NCI-H748 (cell line): ENCODE data around the gene UBE2B.
"Not testable (repeated sequence)": the region's sequence is repeated elsewhere in the genome, so short reads cannot be mapped to it uniquely, and the experiment has no call there.

Experiments used
- DNase-seq: peaks from one replicate; lab custom pipeline; 2025; ENCODE audit not compliant: unreplicated experiment; lab: John Stamatoyannopoulos, UW

The UBE2B gene

DNA sequence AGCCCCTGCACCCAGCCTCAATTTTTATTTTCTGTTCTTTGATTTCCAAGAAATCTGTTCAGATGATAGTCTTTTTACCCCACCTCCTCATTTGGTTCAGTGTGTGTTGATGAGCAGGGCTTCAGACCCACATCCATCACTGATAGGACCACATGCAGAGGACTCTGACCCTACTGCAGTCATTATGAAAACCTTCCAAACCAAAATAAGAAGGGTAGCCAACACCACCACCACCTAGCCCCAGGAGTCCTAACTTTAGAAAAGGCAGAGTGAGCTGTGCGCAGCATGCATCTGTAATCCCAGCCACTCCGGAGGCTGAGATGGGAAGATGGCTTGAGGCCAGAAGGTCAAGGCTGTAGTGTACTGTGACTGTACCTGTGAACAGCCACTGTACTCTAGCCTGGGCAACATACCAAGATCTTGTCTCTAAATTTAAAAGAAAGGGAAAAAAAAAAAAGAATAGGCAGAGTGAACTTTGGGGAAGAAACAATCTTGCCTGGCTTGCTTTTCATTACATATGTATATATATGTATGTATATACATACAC lies 27.3 kb downstream of the UBE2B start:
- DNase-seq = no peak

DNA sequence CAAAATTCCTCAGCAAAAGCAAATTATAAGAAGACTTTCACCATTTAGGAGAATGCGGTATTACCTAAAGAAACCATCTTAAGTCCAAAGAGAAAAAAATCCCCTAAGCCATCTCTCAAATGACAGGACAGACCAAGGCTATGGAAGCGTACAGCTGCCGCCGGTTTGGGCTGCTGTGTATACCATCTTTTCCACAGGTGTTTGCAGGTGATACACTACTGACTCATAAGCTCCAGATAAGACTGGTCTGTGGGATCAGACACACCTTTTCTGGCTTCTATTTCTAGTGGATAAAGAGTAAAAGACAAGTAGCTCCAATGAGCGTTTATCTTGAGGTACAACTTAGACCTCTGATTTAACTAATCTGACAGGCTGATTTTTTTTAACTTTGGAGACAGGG lies 32.6 kb downstream of the UBE2B start:
- DNase-seq = no peak

DNA sequence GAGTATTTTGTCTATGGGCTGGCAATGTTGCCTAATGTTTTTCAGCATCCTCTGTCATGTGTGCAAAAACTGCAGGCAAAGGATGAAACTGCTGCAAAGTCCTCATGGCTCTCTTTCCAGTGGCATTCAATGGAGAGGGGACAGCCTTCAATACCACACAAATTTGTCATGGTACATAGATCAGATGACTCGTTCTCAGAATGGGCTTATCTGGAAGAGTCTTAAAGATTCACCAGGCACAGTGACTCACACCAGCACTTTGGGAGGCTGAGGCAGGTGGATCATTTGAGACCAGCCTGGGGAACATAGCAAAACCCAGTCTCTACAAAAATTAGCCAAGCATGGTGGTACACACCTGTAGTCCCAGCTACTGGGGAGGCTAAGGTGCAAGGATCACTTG lies 35.0 kb downstream of the UBE2B start:
- DNase-seq = no peak

DNA sequence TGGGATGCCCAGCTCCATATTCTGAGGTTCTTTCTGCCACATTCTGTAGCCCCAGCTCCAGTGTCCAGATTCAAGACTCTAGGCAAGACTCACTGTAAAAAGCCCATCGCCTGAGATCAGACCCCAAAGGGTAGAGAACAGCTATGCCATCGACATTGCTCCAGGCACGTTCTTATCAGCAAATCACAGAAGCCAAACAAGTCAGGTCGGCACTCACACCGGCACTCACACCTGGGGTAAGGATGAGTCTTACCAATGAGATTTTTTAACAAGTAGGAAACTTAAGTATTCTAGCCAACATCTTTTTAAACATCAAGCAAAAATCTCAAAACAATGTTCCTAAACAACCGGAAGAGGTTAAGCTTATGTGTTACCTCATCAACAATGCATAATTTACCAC lies 38.0 kb downstream of the UBE2B start:
- no peak for DNase-seq

DNA sequence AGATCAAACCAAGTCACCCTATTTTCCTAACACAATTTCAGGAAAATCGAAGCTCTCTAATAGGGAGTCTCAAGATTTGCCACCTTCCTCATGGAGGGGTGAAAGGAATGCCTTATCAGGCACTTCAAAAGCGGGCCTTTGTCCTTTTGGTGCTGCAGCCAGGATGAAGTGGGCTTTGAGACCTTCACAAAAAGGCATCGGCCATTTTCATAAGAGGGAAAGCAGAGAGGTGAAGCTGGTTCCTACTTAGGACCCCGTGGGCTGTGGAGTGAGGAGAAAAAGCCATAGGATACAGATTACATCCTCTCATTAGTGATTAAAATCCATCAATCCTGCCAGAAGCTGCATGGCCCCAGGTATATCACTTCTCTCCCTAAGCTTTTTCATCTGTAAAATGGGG lies 39.5 kb downstream of the UBE2B start:
- no peak for DNase-seq

DNA sequence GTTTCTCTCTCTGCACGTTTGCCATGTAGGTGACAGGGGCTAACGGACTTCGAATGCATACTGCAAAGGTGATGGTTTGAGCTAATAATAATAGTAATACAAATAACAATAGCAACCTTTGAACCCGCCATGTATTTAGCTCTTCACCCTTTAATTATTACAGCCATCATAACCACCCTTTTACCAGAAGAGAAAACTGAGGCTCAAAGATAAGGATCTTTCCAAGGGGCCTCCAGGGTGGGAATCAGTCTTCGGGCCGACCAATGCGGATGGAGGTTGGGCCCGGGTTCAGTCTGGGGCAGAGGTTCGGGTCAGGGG lies 39.8 kb downstream of the UBE2B start:
- no peak for DNase-seq

DNA sequence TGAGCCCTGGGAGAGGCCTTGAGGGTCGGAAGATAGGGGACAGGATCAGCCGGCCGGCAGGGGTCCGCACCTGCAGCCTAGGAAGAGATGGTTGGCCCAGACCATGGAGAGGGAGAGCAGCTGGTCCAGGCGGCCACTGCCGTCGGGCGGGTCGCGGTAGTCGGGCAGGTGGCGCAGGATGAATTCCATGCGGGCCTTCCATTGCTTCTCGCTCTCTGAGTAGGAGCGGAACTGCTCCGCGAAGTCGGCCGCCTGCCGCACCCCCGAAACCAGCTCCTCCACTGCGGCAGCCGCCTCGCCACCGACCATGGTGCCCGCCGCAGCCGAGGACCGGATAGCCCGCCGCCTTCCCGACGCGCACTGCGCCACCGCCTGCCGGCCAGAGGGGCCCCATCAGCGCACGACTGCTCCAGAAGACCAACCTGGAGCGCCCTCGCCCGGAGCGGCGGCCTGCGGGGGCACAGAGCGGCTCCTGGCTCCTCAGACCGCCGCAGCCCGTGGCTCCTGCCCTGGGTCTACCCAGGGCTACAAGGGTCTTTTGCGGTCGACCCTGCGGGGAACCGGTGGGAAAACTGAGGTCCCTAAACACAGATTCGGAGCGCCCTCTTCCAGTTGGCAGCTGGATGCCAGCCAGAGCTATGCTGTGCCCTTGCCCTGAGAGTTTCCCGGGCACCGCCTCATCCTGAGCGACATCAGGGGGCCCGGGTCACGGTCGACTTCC lies 40.3 kb downstream of the UBE2B start, which contains the start of gene CDKN2AIPNL:
CDKN2AIPNL (minus strand) TSS at position 336 of the 721 bp plus-strand sequence; CDS start at position 309, 27 bp downstream.
- DNase-seq = peak; percentile 90

DNA sequence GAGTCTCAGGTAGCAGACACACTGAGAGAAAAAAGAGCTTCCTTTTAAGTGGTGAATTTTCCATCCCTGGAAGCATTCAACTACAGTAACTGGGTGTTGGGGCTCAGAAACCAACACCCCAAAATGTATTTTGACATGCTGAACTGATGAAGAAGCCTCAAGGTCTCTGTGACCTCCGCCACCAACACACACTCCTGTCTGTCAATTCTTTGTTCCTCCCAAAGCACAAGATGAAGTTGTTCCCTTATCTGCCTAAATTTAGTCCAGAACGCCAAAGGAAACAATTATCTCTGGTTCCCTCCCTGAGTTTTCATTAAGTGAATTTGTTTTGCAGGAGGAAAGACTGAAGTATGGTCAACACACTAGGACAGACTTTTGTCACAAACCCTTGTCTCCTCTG lies 41.7 kb downstream of the UBE2B start:
- DNase-seq = no peak

DNA sequence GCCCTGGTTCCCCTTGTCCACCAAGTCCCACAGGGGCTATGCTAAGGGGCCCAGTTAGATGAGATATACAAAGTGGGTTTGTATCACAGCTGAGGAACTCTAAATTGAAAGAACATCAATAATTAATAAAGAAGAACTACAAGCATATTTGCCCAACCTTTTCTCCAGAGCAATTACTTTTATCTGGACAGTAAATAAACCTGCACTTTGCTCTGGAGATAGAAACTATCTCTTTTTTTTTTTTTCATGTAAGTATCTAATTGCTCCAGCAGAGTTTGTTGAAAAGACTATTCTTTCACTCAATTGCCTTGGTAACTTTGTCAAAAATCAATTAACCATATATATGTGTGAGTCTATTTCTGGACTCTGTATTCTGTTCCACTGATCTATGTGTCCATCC lies 46.3 kb downstream of the UBE2B start:
- no peak for DNase-seq

DNA sequence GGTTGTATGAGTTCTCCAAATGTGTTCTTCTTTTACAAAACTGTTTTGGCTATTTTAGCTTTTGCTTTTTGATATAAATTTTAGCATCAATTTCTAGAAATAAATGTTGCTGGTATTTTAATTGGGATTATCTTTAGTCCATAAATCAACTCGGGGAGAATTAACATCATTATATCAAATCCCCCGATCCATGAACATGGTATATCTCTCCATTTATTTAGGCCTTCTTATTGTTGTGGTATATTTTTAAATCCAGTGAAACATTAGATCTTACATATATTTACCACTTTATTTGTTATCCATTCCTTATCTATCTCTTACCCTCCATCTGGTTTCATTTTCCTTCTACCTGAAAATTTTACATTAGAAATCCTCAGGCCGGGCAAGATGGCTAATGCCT lies 47.6 kb downstream of the UBE2B start:
- DNase-seq = no peak

DNA sequence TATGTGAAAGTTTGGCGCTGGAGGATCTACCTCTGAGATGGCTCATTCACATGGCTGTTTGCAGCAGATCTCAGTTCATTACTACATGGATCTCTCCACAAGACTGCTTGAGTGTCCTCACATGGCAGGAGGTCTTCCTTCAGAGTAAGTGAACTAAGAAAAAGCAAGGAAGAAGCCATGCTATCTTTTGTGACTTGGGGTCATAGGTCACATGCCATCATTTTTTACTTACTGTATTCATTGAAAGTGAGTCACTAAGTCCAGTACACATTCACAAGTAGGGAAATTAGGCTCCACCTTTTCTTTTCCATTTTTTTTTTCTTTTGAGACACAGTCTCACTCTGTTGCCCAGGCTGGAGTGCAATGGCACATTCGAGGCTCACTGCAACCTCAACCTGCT lies 49.0 kb downstream of the UBE2B start:
- no peak for DNase-seq

DNA sequence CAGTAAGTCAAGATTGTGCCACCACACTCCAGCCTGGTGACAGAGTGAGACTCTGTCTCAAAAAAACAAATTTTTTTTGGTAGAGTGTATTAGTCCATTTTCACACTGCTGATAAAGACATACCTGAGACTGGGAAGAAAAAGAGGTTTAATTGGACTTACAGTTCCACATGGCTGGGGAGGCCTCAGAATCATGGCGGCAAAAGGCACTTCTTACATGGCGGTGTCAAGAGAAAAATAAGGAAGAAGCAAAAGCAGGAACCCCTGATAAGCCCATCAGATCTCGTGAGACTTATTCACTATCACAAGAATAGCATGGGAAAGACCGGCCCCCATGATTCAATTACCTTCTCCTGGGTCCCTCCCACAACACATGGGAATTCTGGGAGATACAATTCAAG lies 49.7 kb downstream of the UBE2B start:
- DNase-seq = not testable (repeated sequence)

DNA sequence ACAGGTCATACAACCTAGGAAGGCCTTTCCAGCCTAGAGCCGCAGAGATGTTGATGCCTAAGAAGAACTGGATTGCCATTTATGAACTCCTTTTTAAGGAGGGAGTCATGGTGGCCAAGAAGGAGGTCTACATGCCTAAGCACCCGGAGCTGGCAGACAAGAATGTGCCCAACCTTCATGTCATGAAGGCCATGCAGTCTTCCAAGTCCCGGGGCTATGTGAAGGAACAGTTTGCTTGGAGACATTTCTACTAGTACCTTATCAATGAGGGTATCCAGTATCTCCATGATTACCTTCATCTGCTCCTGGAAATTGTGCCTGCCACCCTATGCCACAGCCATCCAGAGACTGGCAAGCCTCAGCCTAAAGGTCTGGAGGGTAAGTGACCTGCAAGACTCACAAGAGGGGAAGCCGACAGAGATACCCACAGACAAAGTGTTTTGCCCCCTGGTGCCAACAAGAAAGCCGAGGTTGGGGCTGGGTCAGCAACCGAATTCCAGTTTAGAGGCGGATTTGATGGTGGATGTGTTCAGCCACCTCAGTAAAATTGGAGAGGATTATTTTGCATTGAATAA lies 51.5 kb downstream of the UBE2B start:
- no peak for DNase-seq

DNA sequence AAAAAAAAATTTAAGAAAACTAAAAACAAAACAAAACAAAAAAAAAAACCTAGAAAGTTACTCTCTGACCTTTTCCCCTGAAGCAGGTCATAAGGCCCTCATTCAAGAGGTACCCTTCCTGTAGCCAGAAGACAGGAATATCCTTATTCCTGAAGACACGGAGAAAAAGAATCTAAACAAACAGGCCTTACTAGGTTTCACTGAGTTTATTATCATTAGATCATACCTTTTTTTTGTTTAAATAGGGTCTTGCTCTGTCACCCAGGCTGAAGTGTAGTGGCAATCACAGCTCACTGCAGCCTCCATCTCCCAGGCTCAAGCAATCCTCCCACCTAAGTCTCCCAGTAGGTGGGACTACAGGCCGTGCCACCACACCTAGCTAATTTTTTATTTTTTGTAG lies 52.0 kb downstream of the UBE2B start:
- DNase-seq = no peak

DNA sequence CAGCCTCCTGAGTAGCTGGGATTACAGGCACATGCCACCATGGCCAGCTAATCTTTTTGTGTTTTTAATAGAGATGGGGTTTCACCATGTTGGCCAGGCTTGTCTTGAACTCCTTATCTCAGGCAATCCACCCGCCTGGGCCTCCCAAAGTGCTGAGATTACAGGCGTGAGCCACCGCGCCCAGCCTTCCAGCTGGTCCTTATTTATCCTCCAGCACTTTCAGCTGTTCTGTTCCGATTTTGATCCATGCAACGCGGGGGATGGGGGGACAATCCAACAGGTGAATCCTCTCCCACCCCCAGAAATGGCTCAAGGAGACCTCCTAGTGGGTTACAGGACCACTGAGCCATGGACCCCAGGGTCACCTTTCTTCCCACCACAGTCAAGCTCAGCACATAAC lies 55.0 kb downstream of the UBE2B start:
- DNase-seq = no peak

DNA sequence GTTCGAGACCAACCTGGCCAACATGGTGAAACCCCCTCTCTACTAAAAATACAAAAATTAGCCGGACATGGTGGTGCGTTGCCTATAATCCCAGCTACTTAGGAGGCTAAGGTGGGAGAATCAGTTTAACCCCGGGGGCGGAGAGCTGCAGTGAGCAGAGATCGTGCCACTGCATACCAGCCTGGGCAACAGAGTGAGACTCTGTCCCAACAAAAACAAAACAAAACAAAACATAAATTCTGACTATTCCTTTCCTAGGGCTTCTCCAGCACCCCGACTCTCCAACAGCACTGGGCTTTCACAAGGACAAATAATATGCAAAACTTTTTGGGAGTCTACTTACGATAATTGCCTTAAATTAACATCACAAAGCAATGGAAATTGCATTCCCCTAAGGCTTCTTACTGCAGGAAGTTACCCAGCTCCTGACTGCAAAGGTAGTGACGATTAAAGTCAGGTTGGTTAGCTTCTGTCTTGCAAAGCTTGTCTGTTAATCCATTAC lies 56.2 kb downstream of the UBE2B start:
- DNase-seq = no peak

DNA sequence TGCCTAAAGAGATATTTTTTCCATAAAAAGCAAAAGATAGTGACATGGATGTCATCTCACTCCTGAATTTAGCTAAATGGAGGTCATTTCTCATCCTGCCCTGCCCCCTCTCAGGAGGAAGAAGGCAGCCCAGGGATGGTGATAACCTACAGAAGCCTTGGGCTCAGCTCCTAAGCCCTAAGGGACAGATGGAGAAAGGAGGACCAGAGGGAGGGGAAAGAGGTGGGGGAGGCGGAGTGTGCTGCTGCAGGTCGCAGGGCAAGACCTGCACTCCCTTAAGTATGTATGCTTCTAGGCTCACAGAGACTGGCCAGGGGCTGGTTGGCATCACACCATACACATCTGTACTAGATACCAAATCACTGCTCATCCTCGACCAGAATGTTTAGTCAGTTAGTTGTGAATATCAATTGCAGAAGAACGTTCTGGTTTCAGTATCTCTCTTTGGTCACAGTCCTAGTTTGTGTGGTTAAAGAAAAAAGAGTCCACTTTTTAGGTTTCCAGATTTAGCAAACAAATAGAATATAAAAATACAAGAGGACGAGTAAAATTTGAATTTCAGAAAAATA lies 58.7 kb downstream of the UBE2B start:
- no peak for DNase-seq

DNA sequence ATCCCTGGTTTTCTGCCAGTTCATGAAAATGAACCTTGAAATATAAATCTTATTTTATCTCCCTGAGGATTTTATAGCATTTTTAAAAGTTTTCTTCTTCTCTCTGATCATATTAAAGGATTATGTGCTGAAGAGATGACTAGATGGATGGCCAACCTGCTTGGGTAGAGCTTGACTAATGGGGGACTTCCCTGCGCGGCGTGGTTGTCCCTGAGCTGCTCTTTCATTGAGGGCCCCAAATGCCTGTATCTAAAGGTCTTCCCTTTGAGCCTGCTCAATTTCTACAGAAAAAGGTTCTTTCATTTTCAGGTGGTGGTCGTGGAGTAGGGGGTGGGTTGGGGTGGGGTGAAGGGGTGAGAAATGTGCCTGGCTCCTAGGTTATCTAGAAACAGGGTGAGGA lies 60.8 kb downstream of the UBE2B start:
- DNase-seq = no peak

DNA sequence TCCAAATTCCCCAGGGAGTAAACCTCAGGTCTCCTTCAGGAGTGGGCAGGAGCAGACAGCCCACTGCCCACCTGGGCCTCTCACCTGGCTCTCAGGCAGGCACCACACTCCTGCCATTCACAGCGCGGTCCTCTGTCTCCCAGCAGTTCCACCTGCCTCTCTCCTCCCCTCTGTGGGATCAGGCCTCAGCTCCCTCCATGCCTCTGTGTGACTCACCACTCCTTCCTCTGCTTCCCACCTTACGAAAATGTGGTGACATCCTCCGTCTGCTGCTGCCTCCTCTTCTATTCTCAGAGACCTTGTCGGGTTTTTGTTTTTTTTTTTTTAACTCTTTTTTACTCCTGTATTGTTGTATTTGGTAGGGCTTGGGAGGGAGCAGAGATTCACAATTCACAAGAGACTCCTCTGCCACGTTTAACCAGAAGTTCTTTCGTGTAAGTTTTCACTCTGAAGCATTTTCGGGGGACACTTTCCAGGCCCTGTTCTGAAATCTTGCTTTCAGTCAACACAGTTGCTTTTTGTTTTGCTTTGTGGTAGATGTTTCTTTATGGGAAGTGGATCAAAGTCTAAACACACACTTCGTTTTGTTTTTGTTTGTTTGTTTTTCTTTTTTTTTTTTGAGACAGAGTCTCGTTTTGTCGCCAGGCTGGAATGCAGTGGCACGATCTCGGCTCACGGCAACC lies 61.4 kb downstream of the UBE2B start:
- DNase-seq = no peak

DNA sequence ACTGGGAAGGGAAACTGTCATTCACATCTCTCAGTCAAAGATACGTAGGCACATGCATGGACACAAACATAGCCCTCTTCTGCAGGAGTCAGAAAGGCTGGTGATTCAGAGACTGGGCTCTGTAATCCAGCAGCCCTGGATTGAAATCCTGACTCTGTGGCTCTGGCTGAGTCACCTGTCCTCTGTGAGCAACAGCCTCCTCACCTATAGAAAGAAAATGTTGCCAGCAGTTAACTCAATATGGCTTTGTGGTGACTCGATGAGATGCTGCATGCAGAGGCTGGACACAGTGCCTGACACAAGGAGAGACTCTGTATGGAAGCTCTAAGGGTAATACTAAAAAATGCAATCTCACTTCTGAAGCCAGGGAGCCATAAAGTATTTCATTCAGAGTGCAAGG lies 64.2 kb downstream of the UBE2B start:
- no peak for DNase-seq

DNA sequence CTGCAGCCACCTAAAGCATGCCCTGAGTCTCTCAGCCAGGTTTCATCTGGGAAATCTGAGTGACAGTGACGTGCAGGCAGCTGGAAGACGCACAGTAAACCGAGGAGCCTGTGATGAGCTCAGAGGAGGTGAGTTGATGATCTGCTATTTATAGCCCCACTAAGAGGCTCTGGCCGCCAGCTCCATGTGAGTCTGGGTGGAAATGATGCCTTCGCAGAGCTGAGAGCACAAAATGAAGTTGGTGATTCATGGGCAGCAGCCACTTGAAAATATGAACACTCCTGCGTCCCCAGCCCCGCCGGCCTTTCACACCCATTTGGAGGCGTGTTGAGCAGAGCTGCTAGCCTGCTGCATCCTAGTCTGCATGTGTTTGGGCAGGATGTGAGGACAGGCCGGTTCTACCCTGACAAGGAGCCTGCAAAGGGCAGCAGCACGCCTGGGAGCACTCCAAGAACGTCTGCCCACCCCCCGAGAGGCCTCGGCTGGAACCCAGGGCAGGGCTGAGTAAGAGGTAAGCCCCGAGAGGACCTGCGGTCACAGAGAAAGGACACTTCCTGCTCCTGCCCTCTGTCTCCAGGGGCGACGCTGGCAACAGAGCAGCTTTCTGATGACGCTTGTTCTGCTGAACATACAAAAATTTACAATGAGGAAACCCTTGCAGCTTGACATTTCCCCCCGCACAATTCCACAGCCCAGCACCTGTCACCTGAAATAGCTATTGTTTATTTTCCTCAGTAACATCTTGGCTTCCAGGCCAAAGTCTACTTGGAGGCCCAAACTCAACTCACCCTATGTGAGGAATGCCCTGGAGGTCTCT lies 65.4 kb downstream of the UBE2B start:
- DNase-seq = peak; percentile 65
